Measurements from ENCODE around the gene TRAPPC2.

- TF ChIP-seq, protein P1, sequence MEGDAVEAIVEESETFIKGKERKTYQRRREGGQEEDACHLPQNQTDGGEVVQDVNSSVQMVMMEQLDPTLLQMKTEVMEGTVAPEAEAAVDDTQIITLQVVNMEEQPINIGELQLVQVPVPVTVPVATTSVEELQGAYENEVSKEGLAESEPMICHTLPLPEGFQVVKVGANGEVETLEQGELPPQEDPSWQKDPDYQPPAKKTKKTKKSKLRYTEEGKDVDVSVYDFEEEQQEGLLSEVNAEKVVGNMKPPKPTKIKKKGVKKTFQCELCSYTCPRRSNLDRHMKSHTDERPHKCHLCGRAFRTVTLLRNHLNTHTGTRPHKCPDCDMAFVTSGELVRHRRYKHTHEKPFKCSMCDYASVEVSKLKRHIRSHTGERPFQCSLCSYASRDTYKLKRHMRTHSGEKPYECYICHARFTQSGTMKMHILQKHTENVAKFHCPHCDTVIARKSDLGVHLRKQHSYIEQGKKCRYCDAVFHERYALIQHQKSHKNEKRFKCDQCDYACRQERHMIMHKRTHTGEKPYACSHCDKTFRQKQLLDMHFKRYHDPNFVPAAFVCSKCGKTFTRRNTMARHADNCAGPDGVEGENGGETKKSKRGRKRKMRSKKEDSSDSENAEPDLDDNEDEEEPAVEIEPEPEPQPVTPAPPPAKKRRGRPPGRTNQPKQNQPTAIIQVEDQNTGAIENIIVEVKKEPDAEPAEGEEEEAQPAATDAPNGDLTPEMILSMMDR (IDR thresholded peaks at IDR 0.05): no peak
- TF ChIP-seq POLR2A (IDR thresholded peaks at IDR 0.05): no peak
Measured at GRCh38 chrX:13691841-13692371, 42.5 kb downstream of the TRAPPC2 start.
